GM12872 (cell line): ENCODE measurements around the gene TXLNG.

Experiments used
- CTCF ChIP-seq: IDR thresholded peaks from 3 replicates; pipeline ENCODE4 v1.5.1; 2011; ENCODE audit warnings: low read depth, mild to moderate bottlenecking, low read length, moderate library complexity; ENCODE audit not compliant: insufficient read depth

Gene TXLNG

GRCh38 chrX:16892504-16893362 lies 106.5 kb downstream of the TXLNG start:
- TF ChIP-seq CTCF: peak; percentile 83
